COLO668 (cell line): ENCODE results near the gene C19orf47.
A peak's percentile ranks its signal among the peaks of the same experiment; 100 is the strongest.
"Not testable (repeated sequence)": the region's sequence is repeated elsewhere in the genome, so short reads cannot be mapped to it uniquely, and the experiment has no call there.

Experiments used
- DNase-seq: peaks from one replicate; lab custom pipeline; 2025; ENCODE audit not compliant: unreplicated experiment; lab: John Stamatoyannopoulos, UW

Gene C19orf47

DNA sequence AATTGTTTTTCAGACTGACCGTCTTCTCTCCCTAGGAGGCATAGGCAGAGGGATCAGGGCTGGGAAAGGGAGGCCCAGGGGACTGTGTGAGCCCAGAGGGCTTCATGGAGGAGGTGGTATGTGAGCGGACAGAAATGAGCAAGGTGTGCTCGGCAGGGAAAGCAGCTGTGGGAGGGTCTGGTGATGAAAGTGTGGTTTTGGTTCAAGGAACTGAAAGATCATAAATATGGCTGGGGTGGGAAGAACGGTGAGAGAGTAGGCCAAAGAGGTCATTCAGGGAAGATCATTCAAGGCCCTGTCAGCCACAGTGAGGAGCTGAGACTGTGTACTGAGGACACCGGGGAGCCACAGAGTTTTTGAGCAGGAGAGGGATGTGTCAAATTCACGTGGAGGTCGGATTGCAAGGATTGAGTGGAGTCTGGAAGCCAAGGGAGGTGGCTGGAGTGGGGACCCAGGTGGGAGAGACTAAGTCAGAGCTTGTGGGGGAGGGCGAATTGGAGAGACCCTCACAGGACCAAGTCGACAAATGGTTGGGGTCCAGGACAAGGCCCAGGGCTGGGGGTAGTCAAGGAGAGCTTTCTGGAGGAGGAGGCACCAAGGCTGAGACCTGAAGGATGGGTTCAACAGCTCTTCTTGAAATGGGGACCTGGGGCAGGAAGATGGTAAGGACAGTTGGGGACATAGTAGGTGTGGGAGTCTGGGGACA lies 7.9 kb upstream of the C19orf47 start:
- DNase-seq = no peak

GRCh38 chr19:40348961-40349507 lies 837 bp upstream of the C19orf47 start:
- peak; percentile 4 for DNase-seq

DNA sequence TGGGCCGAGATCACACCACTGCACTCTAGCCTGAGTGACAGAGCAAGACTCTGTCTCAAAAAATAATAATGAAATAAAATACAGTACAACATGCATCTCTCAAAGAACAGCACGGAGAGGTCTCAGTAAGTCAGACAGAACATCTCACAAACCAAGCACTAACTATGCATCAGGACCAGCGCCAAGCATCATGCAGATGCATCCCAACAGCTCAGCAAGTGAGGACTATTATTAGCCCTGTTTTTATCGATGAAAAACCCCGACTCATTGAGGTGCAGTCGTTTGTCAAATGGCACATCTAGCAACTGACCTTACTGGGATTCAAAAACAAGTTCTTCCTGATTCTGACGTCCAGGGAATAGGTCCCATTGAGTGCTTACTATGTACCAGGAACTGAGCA lies 3.8 kb downstream of the C19orf47 start:
- DNase-seq = no peak

- no peak for DNase-seq
Observed at GRCh38 chr19:40342644-40343311, 5.4 kb downstream of the C19orf47 start.

DNA sequence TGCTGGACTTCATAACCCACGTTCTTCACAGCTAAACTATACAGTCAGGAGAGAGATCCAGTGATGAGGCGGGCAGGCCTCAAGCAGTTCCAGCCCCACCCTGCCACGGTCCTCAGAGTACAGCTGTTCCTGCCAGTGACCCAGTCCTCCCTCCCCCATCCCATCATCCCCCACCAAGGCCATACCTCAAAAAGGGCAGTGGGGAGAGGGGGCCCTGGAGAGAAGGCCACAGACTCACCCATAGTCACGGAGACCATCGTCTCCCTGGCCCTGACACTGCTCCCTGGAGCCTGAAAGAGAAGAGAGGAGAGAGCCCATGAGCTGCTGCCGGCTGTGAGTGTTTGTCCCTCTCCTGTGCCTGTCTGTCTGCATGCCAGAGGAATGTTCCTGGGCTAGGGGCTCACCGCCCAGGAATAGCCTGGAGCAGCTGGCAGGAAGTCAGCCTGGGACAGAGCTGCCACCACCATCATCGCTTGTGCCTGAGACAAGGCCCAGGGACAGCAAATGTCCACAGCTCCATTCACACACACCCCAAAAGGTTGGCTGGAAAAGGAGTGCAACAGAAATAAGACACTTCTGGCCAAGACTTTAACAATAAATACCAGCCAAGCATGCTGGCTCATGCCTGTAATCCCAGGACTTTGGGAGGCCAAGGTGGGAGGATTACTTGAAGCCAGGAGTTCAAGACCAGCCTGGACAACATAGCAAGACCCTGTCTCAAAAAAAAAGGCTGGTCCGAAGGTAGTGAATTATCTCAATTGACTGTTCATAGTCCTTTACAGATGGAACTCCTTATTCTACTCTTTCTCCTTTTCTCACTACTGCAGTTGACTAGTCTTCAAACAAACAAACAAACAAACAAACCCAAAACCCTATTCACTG lies 6.4 kb downstream of the C19orf47 start:
- DNase-seq = no peak

- DNase-seq = no peak
Observed at GRCh38 chr19:40339018-40339728, 9.0 kb downstream of the C19orf47 start.

- no peak for DNase-seq
Observed at GRCh38 chr19:40337594-40337993, 10.6 kb downstream of the C19orf47 start.

DNA sequence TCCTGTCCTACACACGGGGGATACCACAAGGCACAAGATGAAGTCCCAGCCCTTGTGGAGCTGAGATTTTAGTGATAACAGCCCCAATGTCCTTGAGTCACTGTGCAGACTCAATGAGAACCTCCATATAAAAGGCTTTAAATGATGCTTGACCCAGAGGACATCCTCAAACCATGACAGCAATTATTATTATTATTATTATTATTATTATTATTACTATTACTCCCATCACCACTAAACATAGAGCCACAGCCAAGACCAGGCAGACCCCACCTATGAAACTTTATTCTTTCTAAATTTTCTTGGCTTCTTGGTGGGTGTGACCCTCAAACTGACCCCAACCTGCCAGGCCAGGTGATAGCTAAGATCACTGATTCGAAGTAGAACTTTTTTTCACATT lies 11.1 kb downstream of the C19orf47 start:
- DNase-seq = no peak

- DNase-seq = no peak
Observed at GRCh38 chr19:40336601-40336900, 11.6 kb downstream of the C19orf47 start.

- no peak for DNase-seq
Observed at GRCh38 chr19:40335855-40336600, 12.2 kb downstream of the C19orf47 start.

GRCh38 chr19:40335101-40335500 lies 13.1 kb downstream of the C19orf47 start:
- DNase-seq = no peak

DNA sequence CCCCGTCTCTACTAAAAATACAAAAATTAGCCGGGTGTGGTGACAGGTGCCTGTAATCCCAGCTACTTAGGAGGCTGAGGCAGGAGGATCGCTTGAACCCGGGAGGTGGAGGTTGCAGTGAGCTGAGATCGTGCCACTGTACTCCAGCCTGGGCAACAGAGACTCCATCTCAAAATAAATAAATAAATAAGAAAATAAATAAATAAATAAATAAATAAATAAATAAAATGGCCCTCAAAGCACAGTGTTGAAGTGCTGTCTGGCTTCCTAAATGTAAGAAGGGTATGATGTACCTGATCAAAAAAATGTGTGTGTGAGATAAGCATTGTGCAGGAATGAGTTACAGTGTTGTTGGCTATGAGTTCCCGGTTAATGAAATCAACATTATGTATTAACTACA lies 15.1 kb downstream of the C19orf47 start:
- not testable (repeated sequence) for DNase-seq

GRCh38 chr19:40332669-40333068 lies 15.5 kb downstream of the C19orf47 start:
- DNase-seq = no peak

DNA sequence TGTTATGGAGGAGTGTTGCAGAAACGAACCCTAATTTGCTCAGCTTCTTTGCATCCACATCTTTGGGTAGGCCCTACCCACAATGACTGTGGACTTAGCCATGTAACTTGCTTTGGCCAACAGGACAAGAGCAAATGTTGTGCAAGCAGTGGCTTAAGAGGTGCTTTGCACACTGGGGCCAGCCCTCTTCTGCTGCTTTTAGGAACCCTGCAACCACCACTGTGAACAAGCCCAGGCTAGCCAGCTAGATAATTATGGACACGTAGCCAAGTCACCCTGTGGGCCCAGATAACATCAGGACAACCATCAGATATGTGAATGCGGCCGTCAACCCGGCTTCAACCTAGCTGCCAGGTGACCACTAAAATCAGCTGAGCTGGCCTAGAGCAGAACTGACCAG lies 17.1 kb downstream of the C19orf47 start:
- DNase-seq = no peak

DNA sequence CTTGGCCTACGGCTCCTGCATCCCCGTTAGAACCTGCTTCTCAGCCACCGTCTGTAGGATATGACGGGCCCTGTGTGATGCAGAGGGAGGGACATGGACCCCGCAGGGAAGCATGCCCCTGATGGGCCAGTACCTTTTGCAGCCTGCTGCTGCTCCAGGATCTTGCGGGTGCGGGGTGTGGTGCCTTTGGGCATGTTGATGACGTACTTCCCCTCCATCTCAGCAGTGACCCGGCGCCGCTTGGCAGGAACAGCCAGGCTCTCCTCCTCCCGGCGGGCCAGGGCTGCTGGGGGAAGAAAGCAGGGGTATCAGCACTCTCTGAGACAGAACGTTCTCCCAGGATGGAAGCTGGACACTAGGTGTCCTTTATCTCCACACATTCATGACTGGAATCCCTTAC lies 22.0 kb downstream of the C19orf47 start:
- no peak for DNase-seq

- DNase-seq = no peak
Observed at GRCh38 chr19:40323705-40324104, 24.5 kb downstream of the C19orf47 start.

DNA sequence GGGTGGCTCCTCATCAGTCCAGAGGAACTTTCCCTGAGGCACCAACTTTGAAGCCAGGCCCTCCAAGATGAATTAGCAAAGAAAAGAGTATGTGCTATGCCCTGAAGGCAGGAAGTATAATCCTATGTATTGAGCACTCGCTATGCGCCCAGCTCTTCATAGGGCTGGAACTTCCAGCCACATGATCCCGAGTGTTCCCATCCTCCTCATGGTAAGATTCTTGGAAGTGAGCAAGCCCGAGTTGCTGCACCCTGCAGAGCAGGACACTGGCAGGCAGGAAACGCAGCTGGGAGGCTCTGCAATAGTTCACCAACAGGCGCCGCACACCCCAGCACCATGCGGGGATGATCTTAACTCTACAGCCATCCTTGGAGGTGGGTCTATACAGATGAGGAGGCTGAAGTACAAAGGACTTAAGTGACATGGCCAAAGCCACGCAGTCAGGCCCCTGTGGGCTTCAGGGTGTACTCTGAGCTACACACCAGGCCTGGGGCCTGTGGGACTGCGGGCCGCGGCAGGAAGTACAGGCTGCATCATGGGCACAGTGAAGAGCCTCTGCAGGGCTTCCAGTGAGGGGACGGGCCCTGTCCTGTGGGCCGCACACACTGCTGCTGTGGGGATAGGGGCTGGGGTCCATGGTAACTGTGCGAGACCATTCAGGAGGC lies 25.1 kb downstream of the C19orf47 start:
- DNase-seq = no peak

DNA sequence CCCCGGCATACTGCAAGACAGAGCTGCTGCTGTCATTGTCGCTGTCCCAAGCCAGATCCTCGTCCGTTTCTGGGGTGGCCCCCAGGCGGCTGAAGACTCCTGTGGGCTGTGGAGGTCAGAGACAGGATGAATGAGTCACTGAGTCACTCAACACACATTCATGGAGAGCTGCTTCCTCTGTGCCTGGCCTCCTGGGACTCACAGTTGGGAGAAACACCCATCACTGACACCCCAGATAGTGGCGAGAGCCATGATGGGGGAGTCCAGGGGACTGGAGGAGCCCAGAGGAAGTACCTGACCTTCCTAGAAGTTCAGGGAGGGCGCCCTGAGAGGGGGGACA lies 26.0 kb downstream of the C19orf47 start:
- no peak for DNase-seq

DNA sequence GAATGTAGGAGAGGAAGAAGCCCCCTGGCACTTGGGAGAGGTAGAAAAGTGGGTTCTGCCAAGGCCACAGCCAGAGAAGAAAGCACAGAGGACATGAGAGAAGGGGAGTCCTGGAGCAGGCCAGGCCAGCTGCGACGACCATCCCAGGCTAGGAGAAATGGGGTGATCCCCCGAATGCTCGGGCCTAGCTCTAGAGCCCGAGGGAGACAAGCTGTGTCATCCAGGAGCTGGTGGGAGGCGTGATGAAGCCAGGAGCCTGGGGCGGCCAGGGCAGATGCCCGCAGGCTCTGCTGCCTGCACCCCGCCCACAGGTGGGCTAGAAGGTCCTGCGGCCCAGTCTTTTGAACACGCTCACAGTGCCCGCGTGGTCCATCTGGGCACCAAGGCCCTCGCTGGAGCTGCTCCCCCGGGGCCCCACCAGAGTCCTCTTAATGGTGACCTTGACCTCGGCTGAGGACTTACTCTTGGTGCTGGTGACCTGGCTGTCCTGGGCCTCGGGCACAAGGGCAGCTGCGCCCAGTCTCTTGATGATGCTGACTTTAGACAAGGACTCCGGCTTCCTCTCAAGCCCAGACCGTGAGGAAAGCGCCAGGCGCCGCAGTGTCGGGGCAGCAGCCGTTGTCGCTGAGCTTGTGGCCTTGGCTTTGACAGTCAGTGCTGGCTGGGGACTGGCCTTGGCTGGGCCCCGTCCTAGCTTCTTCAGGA lies 26.5 kb downstream of the C19orf47 start:
- no peak for DNase-seq
